ENCODE measurements around the gene PAIP2. TPM values are rescaled to one million over a fixed set of nuclear protein-coding genes. Genes with fewer than 3 reads are reported as not detected.

Gene PAIP2
- total and polyA plus RNA-seq, 7 experiments from 2014 or later: 88.8 to 417 (median 119) TPM

DNA sequence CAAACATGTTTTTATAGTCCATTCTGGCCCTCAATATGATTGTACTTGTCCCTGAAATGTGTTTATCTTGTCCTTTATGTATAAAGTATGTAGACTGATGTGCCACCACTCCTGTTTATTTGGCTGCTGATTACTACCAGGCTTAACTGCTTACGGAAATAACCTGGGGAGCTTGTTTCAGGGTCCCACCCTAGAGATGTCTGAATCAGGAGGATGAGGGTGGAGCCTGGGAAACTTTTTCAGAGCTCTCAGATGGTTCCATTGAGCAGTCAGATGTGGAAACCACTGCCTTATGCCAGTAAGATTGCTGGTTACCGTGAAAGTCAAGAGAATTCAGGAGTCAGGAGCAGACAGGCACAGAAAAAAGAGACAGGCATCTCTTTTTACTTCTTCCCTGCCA, 22.3 kb downstream of the PAIP2 start:
- H3K4me1 Mint-ChIP-seq: peaks cover 4 to 15% (median 10%) of the 10 kb centered on the region in 7 donors
- CTCF ChIA-PET: interaction anchor here (0.5 kb wide), 1 partner anchor 17 kb away, joined by 5 read pairs; no protein-coding TSS in a partner anchor
- H3K27ac ChIP-seq (ENCODE audit: low read depth, low read length): no peak overlapping the region
- intact Hi-C loops (cut with micrococcal nuclease): no loop called here
- no peaks in the 10 kb centered on the region for H3K27me3 ChIP-seq (ENCODE audit: control insufficient read depth in 2 of 2, insufficient read depth in 2 of 2, low read length in 2 of 2)
- peaks cover 0 to 2% (median 0%) of the 10 kb centered on the region in 11 donors for H3K9me3 Mint-ChIP-seq
- H3K4me1 ChIP-seq (ENCODE audit: control insufficient read depth in 2 of 2, insufficient read depth in 2 of 2, low read length in 2 of 2): no peaks in the 10 kb centered on the region
- H3K36me3 ChIP-seq (ENCODE audit: control insufficient read depth in 2 of 3, insufficient read depth in 3 of 3, low read length in 3 of 3): peaks cover 7 to 43% (median 20%) of the 10 kb centered on the region in 3 experiments
- no peak overlapping the region for H3K4me3 Mint-ChIP-seq
- H3K36me3 Mint-ChIP-seq: peaks cover 4 to 39% (median 21%) of the 10 kb centered on the region in 5 donors
- no peak overlapping the region for H3K27ac Mint-ChIP-seq
- POLR2A ChIA-PET: no interaction called here
- no peak overlapping the region for H3K4me3 ChIP-seq (ENCODE audit: low read length)
- H3K27me3 Mint-ChIP-seq: no peaks in the 10 kb centered on the region
- no peak for ATAC-seq
- no peak for DNase-seq
- H3K9me3 ChIP-seq (ENCODE audit: control insufficient read depth in 2 of 3, low read length in 3 of 3): no peaks in the 10 kb centered on the region

- H3K4me1 ChIP-seq (ENCODE audit: control insufficient read depth in 2 of 2, insufficient read depth in 2 of 2, low read length in 2 of 2): no peaks in the 10 kb centered on the region
- H3K27ac Mint-ChIP-seq: peak overlapping the region in 1 of 9 donors; percentile 25
- H3K4me3 Mint-ChIP-seq: no peak overlapping the region
- ATAC-seq: no peak
- peaks cover 4 to 40% (median 21%) of the 10 kb centered on the region in 5 donors for H3K36me3 Mint-ChIP-seq
- H3K27ac ChIP-seq (ENCODE audit: low read depth, low read length): no peak overlapping the region
- H3K4me3 ChIP-seq (ENCODE audit: low read length): no peak overlapping the region
- no peaks in the 10 kb centered on the region for H3K9me3 ChIP-seq (ENCODE audit: control insufficient read depth in 2 of 3, low read length in 3 of 3)
- no peak for DNase-seq
- peaks cover 0 to 2% (median 0%) of the 10 kb centered on the region in 11 donors for H3K9me3 Mint-ChIP-seq
- H3K27me3 Mint-ChIP-seq: no peaks in the 10 kb centered on the region
- H3K4me1 Mint-ChIP-seq: peaks cover 4 to 15% (median 9%) of the 10 kb centered on the region in 7 donors
- CTCF ChIA-PET: no interaction called here
- no peaks in the 10 kb centered on the region for H3K27me3 ChIP-seq (ENCODE audit: control insufficient read depth in 2 of 2, insufficient read depth in 2 of 2, low read length in 2 of 2)
- POLR2A ChIA-PET: no interaction called here
- H3K36me3 ChIP-seq (ENCODE audit: control insufficient read depth in 2 of 3, insufficient read depth in 3 of 3, low read length in 3 of 3): peaks cover 7 to 48% (median 20%) of the 10 kb centered on the region in 3 experiments
- intact Hi-C loops (cut with micrococcal nuclease): no loop called here
Measured at GRCh38 chr5:139364466-139364865, 22.8 kb downstream of the PAIP2 start.

DNA sequence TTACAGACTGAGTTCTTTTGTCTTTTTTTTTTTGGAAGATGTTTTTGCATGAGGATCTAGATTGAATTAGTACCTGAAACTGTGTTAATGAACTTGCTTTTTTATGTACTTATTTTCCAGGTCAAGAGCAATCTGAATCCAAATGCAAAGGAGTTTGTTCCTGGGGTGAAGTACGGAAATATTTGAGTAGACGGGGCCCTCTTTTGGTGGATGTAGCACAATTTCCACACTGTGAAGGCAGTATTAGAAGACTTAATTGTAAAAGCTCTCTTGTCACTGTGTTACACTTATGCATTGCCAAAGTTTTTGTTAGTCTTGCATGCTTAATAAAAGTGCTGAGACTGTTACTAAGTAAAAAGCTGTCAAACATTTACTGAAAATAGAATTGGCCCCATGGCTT, 27.0 kb downstream of the PAIP2 start:
- no peak overlapping the region for H3K4me3 ChIP-seq (ENCODE audit: low read length)
- no peak overlapping the region for H3K27ac ChIP-seq (ENCODE audit: low read depth, low read length)
- ChIA-PET POLR2A (no interaction called here), CTCF (interaction anchor here (0.6 to 0.7 kb wide), 3 partner anchors 168 to 727 kb away, joined by 3 to 4 read pairs (median 4); no protein-coding TSS in a partner anchor)
- Mint-ChIP-seq H3K27me3 (no peaks in the 10 kb centered on the region), H3K27ac (peak overlapping the region in 3 of 9 donors; percentile 5 to 63 (median 14)), H3K4me1 (peaks cover 0 to 15% (median 0%) of the 10 kb centered on the region in 7 donors), H3K36me3 (peaks cover 4 to 39% (median 25%) of the 10 kb centered on the region in 5 donors), H3K4me3 (no peak overlapping the region), H3K9me3 (peaks cover 0 to 2% (median 0%) of the 10 kb centered on the region in 11 donors)
- no peaks in the 10 kb centered on the region for H3K9me3 ChIP-seq (ENCODE audit: control insufficient read depth in 2 of 3, low read length in 3 of 3)
- intact Hi-C loops (cut with micrococcal nuclease): loop anchor here in 1 of 2 donors (1.0 kb wide), 1 partner anchor 80 kb away; no protein-coding TSS in a partner anchor
- no peaks in the 10 kb centered on the region for H3K27me3 ChIP-seq (ENCODE audit: control insufficient read depth in 2 of 2, insufficient read depth in 2 of 2, low read length in 2 of 2)
- H3K36me3 ChIP-seq (ENCODE audit: control insufficient read depth in 2 of 3, insufficient read depth in 3 of 3, low read length in 3 of 3): peaks cover 4 to 60% (median 20%) of the 10 kb centered on the region in 3 experiments
- no peaks in the 10 kb centered on the region for H3K4me1 ChIP-seq (ENCODE audit: control insufficient read depth in 2 of 2, insufficient read depth in 2 of 2, low read length in 2 of 2)
- DNase-seq (no peak), ATAC-seq (no peak)

GRCh38 chr5:139369181-139369580, 27.5 kb downstream of the PAIP2 start:
- Mint-ChIP-seq H3K27ac (peak overlapping the region in 1 of 9 donors; percentile 5), H3K27me3 (no peaks in the 10 kb centered on the region), H3K9me3 (peaks cover 0 to 2% (median 0%) of the 10 kb centered on the region in 11 donors), H3K4me3 (no peak overlapping the region), H3K36me3 (peaks cover 0 to 34% (median 22%) of the 10 kb centered on the region in 5 donors), H3K4me1 (peaks cover 0 to 15% (median 0%) of the 10 kb centered on the region in 7 donors)
- ChIA-PET CTCF (no interaction called here), POLR2A (no interaction called here)
- H3K4me3 ChIP-seq (ENCODE audit: low read length): no peak overlapping the region
- H3K9me3 ChIP-seq (ENCODE audit: control insufficient read depth in 2 of 3, low read length in 3 of 3): no peaks in the 10 kb centered on the region
- ATAC-seq: no peak
- H3K27me3 ChIP-seq (ENCODE audit: control insufficient read depth in 2 of 2, insufficient read depth in 2 of 2, low read length in 2 of 2): no peaks in the 10 kb centered on the region
- H3K27ac ChIP-seq (ENCODE audit: low read depth, low read length): no peak overlapping the region
- H3K36me3 ChIP-seq (ENCODE audit: control insufficient read depth in 2 of 3, insufficient read depth in 3 of 3, low read length in 3 of 3): peaks cover 0 to 56% (median 15%) of the 10 kb centered on the region in 3 experiments
- DNase-seq: no peak
- H3K4me1 ChIP-seq (ENCODE audit: control insufficient read depth in 2 of 2, insufficient read depth in 2 of 2, low read length in 2 of 2): no peaks in the 10 kb centered on the region
- intact Hi-C loops (cut with micrococcal nuclease): no loop called here

- peaks cover 0 to 24% (median 17%) of the 10 kb centered on the region in 5 donors for H3K36me3 Mint-ChIP-seq
Measured at GRCh38 chr5:139371482-139372435, 30.1 kb downstream of the PAIP2 start.

DNA sequence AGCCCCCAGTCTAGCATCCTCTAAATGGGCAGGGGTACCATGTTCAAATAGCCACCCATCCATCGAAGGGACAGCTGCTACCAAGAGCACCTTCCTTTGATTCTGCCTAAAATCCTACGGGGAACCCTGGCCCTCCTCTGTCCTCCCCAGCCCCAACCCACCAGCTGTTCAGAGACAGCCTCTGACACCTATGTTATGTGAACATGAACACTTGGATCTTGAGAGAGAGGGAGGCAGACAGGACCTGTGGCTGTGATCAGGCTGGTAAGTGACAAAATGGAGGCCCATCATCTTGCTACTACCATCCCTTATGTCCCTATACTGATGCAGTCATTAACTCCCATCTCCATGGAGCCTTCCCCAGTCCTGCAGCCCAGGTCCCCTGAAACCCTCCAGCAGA, 33.3 kb downstream of the PAIP2 start:
- intact Hi-C loops (cut with micrococcal nuclease): no loop called here
- ATAC-seq: no peak
- H3K9me3 Mint-ChIP-seq: no peaks in the 10 kb centered on the region
- ChIA-PET CTCF (interaction anchor here (0.9 kb wide), 1 partner anchor 20 kb away, joined by 3 read pairs; no protein-coding TSS in a partner anchor), POLR2A (interaction anchor here (0.9 kb wide), 1 partner anchor 10 kb away, joined by 4 read pairs; no protein-coding TSS in a partner anchor)
- H3K27me3 Mint-ChIP-seq: no peaks in the 10 kb centered on the region
- H3K27ac ChIP-seq (ENCODE audit: low read depth, low read length): no peak overlapping the region
- no peaks in the 10 kb centered on the region for H3K9me3 ChIP-seq (ENCODE audit: control insufficient read depth in 2 of 3, low read length in 3 of 3)
- peaks cover 0 to 19% (median 4%) of the 10 kb centered on the region in 3 experiments for H3K36me3 ChIP-seq (ENCODE audit: control insufficient read depth in 2 of 3, insufficient read depth in 3 of 3, low read length in 3 of 3)
- DNase-seq: peak in 1 of 9 donors; percentile 13
- no peaks in the 10 kb centered on the region for H3K27me3 ChIP-seq (ENCODE audit: control insufficient read depth in 2 of 2, insufficient read depth in 2 of 2, low read length in 2 of 2)
- H3K36me3 Mint-ChIP-seq: peaks cover 0 to 22% (median 19%) of the 10 kb centered on the region in 5 donors
- H3K4me3 ChIP-seq (ENCODE audit: low read length): no peak overlapping the region
- H3K4me1 Mint-ChIP-seq: peaks cover 0 to 24% (median 0%) of the 10 kb centered on the region in 7 donors
- H3K4me1 ChIP-seq (ENCODE audit: control insufficient read depth in 2 of 2, insufficient read depth in 2 of 2, low read length in 2 of 2): no peaks in the 10 kb centered on the region
- H3K4me3 Mint-ChIP-seq: no peak overlapping the region
- H3K27ac Mint-ChIP-seq: peak overlapping the region in 2 of 9 donors; percentile 10 to 56

More at GRCh38 chr5:139371482-139372435, 30.1 kb downstream of the PAIP2 start:
- Mint-ChIP-seq H3K9me3 (no peaks in the 10 kb centered on the region), H3K4me1 (peaks cover 0 to 17% (median 0%) of the 10 kb centered on the region in 7 donors), H3K27me3 (no peaks in the 10 kb centered on the region), H3K27ac (peak overlapping the region in 3 of 9 donors; percentile 30 to 59 (median 54)), H3K4me3 (peak overlapping the region in 1 of 10 donors; percentile 44)
- Histone ChIP-seq H3K4me1 (ENCODE audit: control insufficient read depth in 2 of 2, insufficient read depth in 2 of 2, low read length in 2 of 2) (no peaks in the 10 kb centered on the region), H3K4me3 (ENCODE audit: low read length) (no peak overlapping the region), H3K9me3 (ENCODE audit: control insufficient read depth in 2 of 3, low read length in 3 of 3) (no peaks in the 10 kb centered on the region), H3K27me3 (ENCODE audit: control insufficient read depth in 2 of 2, insufficient read depth in 2 of 2, low read length in 2 of 2) (no peaks in the 10 kb centered on the region), H3K27ac (ENCODE audit: low read depth, low read length) (no peak overlapping the region), H3K36me3 (ENCODE audit: control insufficient read depth in 2 of 3, insufficient read depth in 3 of 3, low read length in 3 of 3) (peaks cover 0 to 33% (median 4%) of the 10 kb centered on the region in 3 experiments)
- no peak for ATAC-seq
- CTCF ChIA-PET: no interaction called here
- POLR2A ChIA-PET: no interaction called here
- intact Hi-C loops (cut with micrococcal nuclease): no loop called here
- no peak for DNase-seq
